Measurements from ENCODE around the gene OVAAL.

DNA sequence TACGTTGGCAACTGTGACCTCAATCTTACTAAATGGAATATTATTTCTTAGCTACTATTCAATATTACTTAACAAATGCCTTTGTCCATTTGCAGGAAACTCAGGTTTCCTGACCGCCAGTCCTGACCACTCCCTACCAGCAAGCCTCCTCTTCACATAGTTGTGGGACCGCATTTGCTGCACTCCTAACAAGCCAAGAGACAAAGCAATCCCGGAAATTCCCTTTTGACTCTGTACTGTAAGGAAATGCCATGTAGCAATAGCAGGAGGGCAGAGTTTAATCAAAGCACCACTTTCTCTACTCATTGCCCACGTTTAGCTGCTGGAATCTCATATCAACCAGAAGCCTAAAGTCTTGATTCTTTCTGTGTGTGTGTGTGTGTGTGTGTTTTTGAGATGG lies 28.3 kb upstream of the OVAAL start:
- TF ChIP-seq POLR2A (IDR thresholded peaks at IDR 0.05; ENCODE audit: low read depth, low read length) (no peak), MEF2A (IDR thresholded peaks at IDR 0.05; ENCODE audit: insufficient read depth, low read depth, low read length) (no peak), TCF12 (IDR thresholded peaks at IDR 0.05; ENCODE audit: low read depth, low read length) (no peak), ZNF274 (IDR thresholded peaks at IDR 0.05; ENCODE audit: insufficient read depth, insufficient read length) (no peak), SIN3A (IDR thresholded peaks at IDR 0.05; ENCODE audit: low read depth, low read length) (no peak), EP300 (IDR thresholded peaks at IDR 0.05; ENCODE audit: borderline replicate concordance in 1 of 2, control insufficient read depth in 1 of 2, low read depth in 2 of 2, low read length in 2 of 2) (no peak), ATF7 (IDR thresholded peaks at IDR 0.05; ENCODE audit: low read depth) (no peak), NR2C1 (IDR thresholded peaks at IDR 0.05) (no peak)
- TF ChIP-seq, protein P1, sequence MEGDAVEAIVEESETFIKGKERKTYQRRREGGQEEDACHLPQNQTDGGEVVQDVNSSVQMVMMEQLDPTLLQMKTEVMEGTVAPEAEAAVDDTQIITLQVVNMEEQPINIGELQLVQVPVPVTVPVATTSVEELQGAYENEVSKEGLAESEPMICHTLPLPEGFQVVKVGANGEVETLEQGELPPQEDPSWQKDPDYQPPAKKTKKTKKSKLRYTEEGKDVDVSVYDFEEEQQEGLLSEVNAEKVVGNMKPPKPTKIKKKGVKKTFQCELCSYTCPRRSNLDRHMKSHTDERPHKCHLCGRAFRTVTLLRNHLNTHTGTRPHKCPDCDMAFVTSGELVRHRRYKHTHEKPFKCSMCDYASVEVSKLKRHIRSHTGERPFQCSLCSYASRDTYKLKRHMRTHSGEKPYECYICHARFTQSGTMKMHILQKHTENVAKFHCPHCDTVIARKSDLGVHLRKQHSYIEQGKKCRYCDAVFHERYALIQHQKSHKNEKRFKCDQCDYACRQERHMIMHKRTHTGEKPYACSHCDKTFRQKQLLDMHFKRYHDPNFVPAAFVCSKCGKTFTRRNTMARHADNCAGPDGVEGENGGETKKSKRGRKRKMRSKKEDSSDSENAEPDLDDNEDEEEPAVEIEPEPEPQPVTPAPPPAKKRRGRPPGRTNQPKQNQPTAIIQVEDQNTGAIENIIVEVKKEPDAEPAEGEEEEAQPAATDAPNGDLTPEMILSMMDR (IDR thresholded peaks at IDR 0.05 in 2 of 3, conservative IDR thresholded peaks at IDR 0.05 in 1 of 3; ENCODE audit: control insufficient read depth in 2 of 3, extremely low read depth in 1 of 3, insufficient read depth in 1 of 3, low read depth in 3 of 3, low read length in 3 of 3), result no peak
- TF ChIP-seq, protein P2, sequence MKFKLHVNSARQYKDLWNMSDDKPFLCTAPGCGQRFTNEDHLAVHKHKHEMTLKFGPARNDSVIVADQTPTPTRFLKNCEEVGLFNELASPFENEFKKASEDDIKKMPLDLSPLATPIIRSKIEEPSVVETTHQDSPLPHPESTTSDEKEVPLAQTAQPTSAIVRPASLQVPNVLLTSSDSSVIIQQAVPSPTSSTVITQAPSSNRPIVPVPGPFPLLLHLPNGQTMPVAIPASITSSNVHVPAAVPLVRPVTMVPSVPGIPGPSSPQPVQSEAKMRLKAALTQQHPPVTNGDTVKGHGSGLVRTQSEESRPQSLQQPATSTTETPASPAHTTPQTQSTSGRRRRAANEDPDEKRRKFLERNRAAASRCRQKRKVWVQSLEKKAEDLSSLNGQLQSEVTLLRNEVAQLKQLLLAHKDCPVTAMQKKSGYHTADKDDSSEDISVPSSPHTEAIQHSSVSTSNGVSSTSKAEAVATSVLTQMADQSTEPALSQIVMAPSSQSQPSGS (IDR thresholded peaks at IDR 0.05; ENCODE audit: low read length), result no peak
